DMS79 (cell line): ENCODE data around the gene HRH2.
"Not testable (repeated sequence)": the region's sequence is repeated elsewhere in the genome, so short reads cannot be mapped to it uniquely, and the experiment has no call there.

Experiments used
- DNase-seq: peaks from one replicate; lab custom pipeline; 2025; lab: John Stamatoyannopoulos, UW

The HRH2 gene

DNA sequence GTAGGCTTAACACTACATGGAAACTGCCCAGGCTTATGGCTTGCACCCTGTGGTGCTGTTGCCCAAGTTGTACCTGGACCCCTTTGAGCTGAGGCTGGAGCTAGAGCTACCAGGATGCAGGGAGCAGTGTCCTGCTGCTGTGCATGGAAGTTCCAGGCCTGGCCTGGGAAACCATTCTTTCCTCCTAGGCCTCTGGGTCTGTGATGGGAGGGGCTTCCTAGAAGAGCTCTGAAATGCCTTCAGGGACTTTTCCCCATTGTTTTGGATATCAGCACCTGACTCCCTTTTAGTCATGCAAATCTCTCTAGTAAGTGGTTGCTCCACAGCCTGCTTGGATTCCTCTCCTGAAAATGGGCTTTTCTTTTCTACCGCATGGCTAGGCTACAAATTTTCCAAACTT, 7.9 kb upstream of the HRH2 start:
- DNase-seq, result no peak

DNA sequence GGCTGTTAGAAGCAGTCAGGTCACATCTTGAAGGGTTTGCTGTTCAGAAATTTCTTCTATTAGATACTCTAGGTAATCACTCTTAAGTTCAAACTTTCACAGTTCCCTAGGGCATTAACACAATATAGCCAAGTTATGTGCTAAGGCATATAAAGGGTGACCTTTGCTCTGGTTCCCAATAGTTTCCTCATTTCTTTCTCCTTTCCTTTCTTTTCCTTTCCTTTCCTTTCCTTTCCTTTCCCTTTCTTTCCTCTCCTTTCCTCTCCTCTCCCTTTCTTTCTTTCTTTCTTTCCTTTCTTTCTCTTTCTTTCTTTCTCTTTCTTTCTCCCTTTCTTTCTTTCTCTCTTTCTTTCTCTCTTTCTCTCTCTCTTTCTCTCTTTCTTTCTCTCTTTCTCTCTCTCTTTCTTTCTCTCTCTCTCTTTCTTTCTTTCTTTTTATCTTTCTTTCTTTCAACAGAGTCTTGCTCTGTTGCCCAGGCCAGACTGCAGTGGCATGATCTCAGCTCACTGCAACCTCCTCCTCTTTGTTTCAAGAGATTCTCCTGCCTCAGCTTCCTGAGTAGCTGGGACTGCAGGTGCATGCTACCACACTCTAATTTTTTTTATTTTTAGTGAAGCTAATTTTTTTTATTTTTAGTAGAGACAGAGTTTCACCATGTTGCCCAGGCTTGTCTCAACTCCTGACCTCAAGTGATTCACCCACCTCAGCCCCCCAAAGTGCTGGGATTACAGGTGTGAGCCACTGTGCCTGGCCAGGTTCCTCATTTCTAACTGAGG, 7.3 kb upstream of the HRH2 start:
- DNase-seq, result not testable (repeated sequence)

DNA sequence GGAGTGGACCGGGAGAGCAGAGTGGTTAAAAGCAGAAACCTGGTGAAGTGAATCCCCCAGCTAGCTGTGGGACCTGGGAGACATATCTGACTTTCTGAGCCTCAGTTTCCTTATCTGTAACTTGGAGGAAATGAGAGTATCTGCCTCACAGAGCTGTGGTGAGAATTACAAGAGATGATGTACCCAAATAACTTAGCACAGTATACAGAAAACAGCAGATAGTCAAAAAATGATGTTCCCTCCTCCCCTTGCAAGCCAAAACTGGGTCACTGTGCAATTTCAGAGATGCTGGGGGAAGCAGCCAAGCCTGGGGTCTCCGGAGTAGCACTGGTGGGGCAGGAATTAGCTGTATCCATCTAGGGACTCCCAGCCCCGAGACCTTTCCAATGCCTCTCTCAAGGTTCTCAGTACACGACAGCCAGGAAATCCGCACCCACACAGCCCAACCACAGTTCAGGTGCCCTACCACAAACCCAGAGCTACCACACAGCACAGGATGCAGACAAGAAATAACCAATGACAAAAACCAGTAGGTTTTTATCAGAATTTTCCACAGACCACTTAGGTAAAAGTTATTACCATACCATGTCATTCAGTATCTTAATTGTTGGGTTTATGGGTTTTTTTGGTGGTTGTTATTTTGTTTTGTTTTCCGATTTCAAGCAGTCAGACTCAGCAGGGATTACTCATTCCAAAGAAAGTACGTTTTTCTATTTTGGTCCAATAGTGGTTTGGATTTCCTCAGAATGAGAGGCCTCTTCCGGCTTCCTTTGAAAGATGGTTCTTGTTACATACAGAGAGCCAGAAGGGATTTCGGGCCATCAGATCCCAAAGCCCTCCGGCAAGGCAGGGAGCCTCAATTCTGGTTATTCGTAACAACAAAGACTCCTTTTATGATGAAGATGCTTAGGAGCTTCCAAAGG, 4.9 kb upstream of the HRH2 start:
- DNase-seq, result no peak

DNA sequence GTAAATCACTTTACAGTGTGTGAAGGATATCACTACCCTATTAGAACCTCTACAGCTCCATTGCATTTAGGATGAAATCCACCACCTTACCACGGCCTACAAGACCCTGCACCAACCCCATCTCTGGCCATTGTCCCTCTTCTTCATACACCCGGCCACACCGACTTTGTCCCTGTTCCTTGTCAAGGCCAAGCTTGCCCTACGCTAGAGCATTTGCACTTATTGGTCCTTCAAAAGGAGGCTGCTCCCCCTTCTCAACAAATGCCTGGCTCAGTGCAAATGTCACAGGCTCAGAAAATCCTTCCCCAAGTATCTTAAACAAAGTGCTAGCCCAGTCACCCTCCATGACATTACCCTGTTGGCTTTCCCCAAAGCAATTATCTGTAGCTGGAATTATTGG, 4.1 kb upstream of the HRH2 start:
- DNase-seq, result no peak

DNA sequence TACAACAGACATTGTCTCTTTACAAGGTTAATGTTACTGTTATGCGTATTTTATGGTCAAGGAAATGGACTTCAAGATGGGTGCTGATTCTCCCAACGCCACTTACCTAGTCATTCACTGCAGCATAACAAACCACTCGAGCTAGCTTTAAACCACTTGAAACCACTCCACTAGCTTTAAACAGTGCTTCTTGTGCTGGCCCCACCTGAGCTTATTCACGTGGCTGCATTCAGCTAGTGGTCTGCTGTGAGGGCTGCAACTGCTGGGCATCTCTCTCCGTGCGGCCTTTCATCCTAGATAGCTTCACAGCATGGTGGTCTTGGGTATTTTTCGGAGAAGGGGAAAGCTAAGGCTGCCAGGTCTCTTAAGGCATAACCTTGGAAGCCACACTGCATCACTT, 3.5 kb upstream of the HRH2 start:
- peak; percentile 87 for DNase-seq

DNA sequence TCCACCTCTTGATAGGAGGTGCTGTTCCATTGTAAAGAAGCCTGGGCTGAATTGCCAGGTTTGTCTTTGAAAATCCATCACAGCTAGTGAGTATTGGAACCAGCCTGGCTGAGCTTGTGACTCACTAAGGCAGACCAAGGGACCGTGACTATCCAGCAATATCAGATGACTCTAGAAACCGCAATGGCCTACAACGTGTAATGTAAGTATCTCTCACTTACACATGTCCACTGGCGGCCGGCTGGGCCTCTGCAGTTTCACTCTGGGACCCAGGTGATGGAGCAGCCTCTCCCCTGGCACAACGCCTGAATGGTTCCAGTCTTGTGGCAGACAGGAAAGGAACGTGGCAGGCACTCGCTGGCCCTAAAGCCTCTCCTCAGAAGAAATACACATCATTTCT, 3.1 kb upstream of the HRH2 start:
- DNase-seq, result peak; percentile 47

DNA sequence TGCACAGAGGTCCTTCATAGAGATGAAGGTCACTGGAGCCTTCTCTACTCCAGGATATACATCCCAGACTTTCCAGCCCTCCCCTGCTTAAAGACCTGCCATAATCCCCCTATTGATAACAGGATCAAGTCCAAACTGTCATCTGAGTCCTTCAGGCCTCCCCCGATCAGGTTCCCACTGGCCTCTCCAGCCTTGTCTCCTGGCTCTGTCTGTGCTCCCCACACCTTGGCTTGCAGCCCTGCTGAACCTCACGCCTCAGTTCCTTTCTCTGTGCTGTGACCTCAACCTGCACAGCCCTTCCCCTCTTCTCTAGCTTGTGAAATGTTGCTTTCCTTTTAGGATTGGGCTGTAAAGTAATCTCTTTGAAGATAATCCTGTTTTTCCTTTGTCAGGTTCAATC, 2.5 kb upstream of the HRH2 start:
- DNase-seq, result peak; percentile 8

DNA sequence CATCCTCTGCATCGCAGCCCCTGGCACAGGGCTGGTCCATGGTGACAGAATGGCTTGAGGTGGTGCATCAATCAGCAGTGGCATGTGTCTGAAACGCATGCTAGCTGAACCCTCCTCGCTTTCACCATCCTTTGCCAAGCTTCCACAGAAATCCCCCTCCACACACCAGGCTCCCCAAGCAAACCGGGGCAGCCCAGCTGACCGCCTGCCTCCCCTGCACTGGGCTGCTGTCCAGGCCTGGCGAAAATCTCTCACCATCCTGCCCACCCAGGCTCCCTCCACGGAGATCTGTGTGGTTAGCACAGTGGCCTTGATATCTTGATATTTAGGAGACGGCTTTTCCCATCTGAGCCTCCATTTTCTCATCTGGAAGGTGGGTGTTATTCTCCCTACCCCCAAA, 905 bp upstream of the HRH2 start:
- DNase-seq, result no peak

DNA sequence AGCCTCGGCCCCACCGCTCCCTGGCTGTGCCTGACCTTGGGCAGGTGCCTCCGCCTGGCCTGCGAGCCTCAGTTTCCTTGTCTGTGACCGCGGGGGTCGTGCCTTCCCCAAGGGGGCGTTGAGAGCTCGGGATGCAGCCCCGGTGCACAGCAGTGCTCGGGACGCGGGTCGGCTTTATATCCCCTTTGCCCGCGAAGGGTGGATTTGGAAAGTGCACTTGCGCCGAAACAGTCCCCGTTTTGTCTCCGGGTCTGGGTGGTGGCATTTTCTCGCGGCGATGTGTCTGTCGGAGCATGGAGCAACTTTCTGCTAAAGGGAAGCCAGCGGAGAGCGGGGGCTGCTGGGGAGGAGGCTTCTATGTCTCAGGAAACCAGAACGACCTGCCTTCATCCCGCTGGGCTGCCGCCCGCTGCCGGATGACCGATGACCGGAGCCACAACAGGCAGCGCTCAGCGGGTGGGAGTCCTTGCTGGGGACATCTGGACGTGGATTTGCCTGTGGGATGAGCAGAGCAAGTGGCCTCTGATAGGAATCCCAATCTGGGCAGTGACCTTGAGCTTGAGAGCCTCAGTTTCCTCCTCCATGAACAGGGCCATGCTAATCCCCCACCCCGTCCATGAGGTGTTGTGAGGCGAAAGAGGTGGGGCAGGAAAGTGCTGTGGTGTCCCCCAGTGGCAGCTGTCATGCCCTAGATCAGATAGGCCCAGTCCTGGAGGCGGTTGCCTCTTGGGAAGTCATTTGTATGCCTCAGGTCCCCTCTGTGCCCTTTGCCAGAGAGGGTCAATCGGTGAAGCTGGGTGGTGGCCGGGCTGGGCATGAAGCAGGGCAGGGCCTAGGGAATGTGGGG, 651 bp downstream of the HRH2 start:
- no peak for DNase-seq

DNA sequence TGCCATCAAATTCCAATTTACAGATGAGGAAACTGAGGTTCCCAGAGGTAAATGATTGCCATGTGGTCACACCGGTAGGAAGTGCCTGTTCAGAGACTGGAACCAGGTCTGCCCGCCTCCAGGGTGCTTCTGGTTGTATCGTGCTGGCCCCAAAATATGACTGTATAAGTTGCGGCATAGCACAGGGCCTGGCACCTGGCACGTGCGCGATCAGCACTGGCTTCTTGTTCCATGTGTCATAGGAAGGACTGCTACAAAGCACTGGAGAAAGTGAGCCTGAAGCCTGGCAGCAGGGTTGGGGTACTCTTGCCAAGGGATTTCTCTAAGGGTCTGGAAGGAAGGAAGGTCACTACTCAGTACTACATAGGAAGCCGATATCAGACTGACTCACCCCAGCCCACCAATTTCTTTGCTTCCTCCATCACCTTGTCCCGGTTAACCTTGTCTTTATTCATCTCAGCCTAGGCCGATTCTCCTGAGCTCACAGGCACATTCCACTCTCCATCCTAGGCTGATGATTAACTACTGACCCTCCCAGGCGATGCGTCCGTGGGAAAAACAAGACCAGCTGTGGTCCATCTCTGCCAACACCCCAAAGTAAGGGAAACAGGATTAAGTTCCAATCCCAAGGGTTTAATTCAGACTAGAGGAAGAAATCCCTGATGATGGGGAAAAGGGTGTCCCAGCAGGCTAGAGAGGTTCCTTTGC, 1.8 kb downstream of the HRH2 start:
- no peak for DNase-seq

DNA sequence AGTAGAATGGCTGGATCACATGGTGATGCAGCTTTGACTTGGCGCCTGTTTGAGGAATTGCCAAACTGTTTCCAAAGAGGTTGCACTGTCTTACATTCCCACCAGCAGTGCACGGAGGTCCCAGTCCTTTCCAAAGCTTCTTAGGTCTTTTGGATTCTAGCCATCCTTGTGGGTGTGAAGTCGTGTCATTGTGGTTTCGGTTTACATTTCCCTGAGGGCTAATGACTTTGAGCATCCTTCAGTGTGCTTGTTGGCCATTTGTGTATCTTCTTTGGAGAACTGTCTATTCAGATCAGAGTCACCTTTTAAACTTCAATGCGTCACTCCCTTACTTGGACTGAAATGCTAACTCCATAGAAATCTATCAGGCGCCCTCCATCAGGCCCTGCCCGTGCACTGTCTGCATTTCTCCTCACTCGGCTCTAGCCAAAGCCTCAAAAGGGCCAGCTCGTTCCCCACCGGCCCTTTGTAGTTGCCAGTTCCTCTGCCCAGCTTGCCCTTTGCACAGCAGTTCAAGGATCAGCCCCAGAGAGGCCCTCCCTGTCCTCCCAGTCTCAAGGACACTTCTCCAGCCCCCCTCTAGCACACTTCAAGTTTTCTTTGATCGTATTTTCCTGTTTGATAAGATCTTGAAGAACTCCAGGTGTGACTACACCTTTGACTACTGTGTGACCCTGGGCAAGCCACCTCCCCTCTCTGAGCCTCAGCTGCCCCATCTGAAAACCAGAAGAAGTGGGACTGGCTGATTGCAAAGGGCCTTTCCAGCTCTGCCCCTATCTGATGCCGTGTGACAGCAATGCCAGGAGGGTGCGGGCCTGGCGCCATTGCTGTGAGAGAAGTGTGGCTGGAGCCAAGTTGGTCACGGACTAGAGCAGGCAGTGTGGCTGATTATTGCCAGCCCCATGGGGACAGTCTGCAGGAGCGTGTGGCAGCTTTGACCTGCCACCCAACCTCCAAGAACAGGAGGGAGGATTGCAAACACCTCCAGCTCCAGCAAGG, 5.6 kb downstream of the HRH2 start:
- peak; percentile 29 for DNase-seq

DNA sequence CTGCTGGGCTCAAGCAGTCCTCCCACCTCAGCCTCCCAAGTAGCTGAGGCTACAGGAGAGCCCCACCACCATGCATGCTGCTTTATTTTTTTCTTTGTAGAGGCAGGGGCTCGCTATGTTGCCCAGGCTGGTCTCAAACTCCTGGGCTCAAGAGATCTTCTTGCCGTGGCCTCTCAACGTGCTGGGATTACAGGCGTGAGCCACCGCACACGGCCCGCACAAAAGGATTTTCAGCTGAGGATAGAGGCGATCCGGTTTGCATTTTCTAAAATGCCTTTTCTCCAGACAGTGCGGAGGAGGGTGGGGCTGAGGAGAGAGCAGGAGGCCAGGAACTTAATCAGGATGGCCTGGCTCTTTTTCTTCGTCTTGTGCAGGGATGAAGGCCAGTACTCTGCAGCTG, 6.9 kb downstream of the HRH2 start:
- DNase-seq, result no peak

DNA sequence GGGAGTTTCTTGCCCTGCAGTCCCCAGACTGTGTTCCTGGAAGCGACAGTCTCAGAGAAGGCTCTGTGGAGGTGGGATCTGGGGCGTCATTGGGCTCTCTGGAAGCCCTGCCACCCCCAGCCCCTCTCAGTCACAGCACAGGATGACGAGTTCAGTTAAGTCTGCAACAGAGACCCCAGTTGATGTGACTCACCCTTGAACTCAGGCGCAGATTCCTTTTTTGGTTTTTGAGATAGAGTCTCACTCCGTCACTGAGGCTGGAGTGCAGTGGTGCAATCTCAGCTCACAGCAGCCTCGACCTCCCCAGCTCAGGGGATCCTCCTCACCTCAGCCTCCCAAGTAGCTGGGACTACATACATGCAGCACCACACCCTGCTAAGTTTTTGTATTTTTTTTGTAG, 8.3 kb downstream of the HRH2 start:
- DNase-seq, result no peak

DNA sequence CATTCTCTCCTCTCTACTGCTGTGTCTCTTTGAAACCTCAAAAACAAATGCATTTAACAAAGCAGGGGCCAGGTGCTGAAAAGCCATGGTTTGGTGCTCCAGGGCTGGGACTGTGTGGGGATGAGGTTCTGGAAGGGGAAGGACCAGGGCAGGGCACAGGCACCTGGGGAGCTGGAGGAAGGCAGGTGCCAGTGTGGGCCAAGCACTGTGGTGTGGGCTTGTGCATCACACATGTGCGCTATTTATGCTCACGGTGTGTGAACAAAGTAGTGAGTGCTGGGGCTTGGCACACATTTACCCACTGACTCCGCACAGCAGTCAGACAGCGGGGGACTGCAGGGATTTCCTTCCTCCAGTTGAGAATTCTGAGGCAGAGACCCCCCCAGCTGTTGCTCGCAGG, 10.1 kb downstream of the HRH2 start:
- no peak for DNase-seq

DNA sequence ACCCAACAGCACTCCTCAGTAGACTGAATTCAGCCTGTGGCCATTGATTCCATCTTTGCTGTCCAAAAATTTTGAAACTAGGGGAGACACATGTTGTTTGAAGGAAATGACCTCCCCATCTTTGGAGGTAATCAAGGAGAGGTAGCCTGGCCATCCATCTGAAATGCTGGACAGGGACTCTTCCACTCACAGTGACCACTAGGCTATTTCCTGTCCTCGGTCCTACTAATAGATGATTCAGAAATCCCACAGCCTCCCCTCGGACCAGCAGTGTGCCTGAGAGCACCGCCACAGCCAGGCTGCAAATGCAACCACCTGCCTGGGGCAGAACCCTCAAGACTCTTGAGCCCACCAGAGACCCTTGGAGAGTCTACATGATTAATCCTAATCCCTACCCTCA, 12.5 kb downstream of the HRH2 start:
- no peak for DNase-seq

DNA sequence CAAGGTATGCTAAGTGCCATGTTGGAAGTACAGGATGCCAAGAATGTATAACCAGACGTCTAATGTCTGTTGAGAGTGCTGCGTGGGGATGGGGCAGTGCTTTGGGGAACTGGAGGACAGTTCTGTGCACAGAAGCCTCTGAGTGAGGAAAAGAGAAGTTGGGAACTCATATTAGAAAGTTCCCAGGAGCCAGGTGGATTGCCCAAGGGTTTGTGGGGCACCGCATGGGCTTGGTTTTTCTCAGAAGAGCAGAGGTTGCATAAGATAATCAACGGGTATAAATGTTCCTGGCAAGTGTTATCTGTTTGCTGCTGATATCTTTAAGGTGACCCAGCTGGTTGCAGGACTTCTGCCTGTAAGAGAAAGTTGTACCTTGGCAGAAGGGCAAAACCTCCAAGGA, 13.1 kb downstream of the HRH2 start:
- no peak for DNase-seq

DNA sequence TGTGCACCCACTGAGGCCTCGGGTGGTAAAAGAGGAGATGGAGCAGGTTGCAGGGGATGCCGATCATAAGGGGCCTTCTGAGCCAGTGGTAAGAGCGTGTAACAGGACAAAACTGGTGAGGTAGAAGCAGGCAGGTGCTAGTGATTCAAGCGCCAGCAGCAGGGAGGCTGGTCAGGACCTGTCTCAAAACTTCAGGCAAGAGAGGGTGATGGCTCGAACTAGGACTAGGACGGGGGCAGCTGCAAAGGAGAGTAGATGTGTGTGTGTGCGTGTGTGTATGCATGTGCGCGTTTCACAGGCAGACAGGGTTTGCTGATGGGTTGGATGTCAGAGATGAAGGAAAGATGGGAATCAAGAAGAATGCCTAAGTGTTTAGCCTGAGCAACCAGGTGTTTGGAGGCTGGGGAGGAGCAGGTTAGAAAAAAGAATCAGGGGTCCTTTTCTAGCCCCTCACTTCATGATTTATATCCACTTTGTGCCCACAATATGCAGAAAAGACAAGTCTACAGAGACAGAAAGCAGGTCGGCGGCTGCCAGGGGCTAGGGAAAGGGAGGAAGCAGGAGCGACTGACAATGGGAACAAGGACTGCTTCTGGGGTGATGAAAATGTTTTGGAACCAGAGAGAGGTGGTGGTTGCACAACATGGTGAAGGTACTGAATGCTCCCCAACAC, 15.2 kb downstream of the HRH2 start:
- no peak for DNase-seq

DNA sequence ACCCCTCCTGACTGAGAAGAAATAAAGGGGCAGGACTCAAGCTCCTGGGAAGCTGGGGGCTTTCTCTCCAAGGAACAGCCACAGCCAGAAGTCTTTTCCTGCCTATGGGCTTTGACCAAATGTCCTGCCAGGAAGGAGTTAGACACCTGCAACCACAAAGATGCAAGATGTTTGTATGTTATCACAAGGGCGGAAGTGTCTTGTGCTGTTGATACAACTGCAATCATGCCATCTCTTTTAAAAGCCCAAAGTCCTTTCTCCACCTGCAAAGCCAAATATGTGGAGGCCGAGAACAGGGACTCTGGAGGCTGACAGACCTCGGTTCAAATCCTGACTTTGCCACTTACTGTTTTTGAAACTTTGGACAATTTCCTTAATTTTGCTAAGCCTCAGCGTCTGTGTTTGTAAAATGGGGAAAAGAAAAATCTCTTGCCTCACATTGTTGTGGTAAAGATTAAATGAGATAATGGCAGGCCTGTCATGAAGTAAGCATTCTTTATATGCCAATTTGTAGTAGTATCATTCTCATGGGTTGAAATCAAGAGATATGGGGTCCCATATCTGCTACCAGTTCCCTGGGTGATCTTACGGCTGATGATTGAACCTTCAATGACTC, 17.0 kb downstream of the HRH2 start:
- DNase-seq, result no peak

DNA sequence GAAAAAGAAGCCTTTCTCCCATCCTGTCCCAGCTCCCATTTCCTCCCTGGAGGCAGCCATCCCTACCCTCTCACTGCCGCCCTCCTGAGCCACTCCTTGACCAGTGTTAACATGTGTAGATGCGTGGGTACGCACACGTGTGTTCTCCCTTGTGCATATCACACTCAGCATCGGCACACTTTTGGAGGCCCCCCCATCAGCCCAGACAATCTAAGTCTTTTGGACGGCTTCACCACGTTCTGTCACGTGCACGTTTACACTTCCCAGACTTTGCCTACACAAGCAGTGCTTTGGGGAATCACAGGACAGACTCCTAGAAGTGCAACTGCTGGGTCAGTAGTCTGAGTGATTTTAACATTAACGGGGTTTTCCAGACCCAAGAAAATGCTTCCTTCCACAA, 18.0 kb downstream of the HRH2 start:
- DNase-seq, result no peak

DNA sequence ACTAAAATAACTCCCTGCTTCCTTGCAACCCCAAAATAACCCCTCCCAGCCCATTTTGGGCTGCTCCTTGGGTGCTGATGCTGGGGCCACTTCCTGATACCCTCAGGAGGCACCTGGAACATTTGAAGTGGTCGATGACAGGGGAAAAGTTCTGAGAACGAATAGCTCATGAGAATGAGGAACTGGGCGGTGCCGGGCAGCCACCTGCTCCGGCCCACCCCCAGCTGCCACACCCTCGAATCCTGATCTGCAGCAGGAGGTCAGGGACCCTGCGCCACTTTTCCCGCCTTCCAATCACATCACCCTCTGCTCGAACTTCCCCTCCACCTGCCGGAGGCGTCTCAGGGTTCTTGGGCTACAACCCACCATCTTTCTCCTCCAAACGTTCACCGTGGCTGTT, 19.7 kb downstream of the HRH2 start:
- DNase-seq, result no peak
